Smooth muscle cell (in vitro differentiated cells): ENCODE measurements around the gene HDAC8. TPM values are rescaled to one million over a fixed set of nuclear protein-coding genes. Genes with fewer than 3 reads are reported as not detected.
A peak's percentile ranks its signal among the peaks of the same experiment; 100 is the strongest.

Experiments used
- DNase-seq: peaks from one replicate; lab custom pipeline; 2025; ENCODE audit not compliant: unreplicated experiment; lab: John Stamatoyannopoulos, UW
- H2AFZ ChIP-seq: fragments of 200-600 bp; sonication (generic); 2 replicates; pipeline ENCODE4 v1.6.0; 2016; ENCODE audit warnings: antibody characterized with exemption, low read depth, mild to moderate bottlenecking
- H3F3A ChIP-seq: fragments of 200-600 bp; sonication (generic); 2 replicates; pipeline ENCODE4 v1.6.0; 2017; ENCODE audit warnings: antibody characterized with exemption, low read depth
- H3K27ac ChIP-seq: fragments of 200-600 bp; sonication (generic); 2 replicates; pipeline ENCODE4 v1.5.1; 2016; ENCODE audit warnings: low read depth, mild to moderate bottlenecking
- H3K27me3 ChIP-seq: fragments of 200-600 bp; sonication (generic); 2 replicates; pipeline ENCODE4 v1.6.1; 2016; ENCODE audit warnings: low read depth, mild to moderate bottlenecking
- H3K36me3 ChIP-seq: fragments of 200-600 bp; sonication (generic); 2 replicates; pipeline ENCODE4 v1.5.1; 2016; ENCODE audit warnings: low read depth
- H3K4me1 ChIP-seq: fragments of 200-600 bp; sonication (generic); 2 replicates; pipeline ENCODE4 v1.5.1; 2016; ENCODE audit warnings: low read depth
- H3K4me2 ChIP-seq: fragments of 200-600 bp; sonication (generic); 2 replicates; pipeline ENCODE4 v1.6.0; 2016; ENCODE audit warnings: mild to moderate bottlenecking
- H3K4me3 ChIP-seq: fragments of 200-600 bp; sonication (generic); 2 replicates; pipeline ENCODE4 v1.5.1; 2016; ENCODE audit warnings: mild to moderate bottlenecking
- H3K79me2 ChIP-seq: fragments of 200-600 bp; sonication (generic); 2 replicates; pipeline ENCODE4 v1.6.0; 2016; ENCODE audit warnings: low read depth, mild to moderate bottlenecking
- H3K9ac ChIP-seq: fragments of 200-600 bp; sonication (generic); 2 replicates; pipeline ENCODE4 v1.6.0; 2016; ENCODE audit warnings: low read depth
- H3K9me3 ChIP-seq: fragments of 200-600 bp; sonication (generic); replicated peaks from 2 replicates; pipeline ENCODE4 v1.5.1; 2016; ENCODE audit warnings: low read depth
- H4K20me1 ChIP-seq: fragments of 200-600 bp; sonication (generic); 2 replicates; pipeline ENCODE4 v1.6.0; 2016; ENCODE audit warnings: low read depth
- WGBS: methylation state at CpG from one replicate; pipeline ENCODE4 v1.1.7; 2016; ENCODE audit warnings: low lambda C conversion rate; 5-methylcytosine and 5-hydroxymethylcytosine counted together
- polyA plus RNA-seq: library from polyadenylated mRNA; unstranded; fragments of >200 nt; fragmentation: Nextera tagmentation; extraction: Ambion mirVana; gene quantifications from 2 replicates; pipeline ENCODE4 v1.2.1, GENCODE V29; 2016
- total RNA-seq: library from RNA; depleted of rRNA; stranded (reverse); fragments of >200 nt; gene quantifications from 2 replicates; pipeline ENCODE4 v1.2.3, GENCODE V29; 2014
- TF ChIP-seq, protein P1 (sequence below): fragments of 200-600 bp; sonication (generic); IDR thresholded peaks from 2 replicates; pipeline ENCODE4 v1.5.1; 2017; ENCODE audit warnings: borderline replicate concordance, mild to moderate bottlenecking, antibody characterized with exemption; ENCODE audit not compliant: insufficient read depth, poor library complexity, severe bottlenecking

The HDAC8 gene
- total and polyA plus RNA-seq, 2 experiments from 2014 or later = 23.1 to 40.7 TPM

- H3K36me3 ChIP-seq = peaks cover 7% of the 10 kb centered on the region
- H3K4me1 ChIP-seq = no peaks in the 10 kb centered on the region
- H3K9me3 ChIP-seq = no peaks in the 10 kb centered on the region
- no peak overlapping the region for H3K27ac ChIP-seq
- H4K20me1 ChIP-seq = no peaks in the 10 kb centered on the region
- H3F3A ChIP-seq = no peaks in the 10 kb centered on the region
- no peak overlapping the region for H2AFZ ChIP-seq
- H3K9ac ChIP-seq = no peak overlapping the region
- H3K79me2 ChIP-seq = no peaks in the 10 kb centered on the region
- no peak overlapping the region for H3K4me2 ChIP-seq
- TF ChIP-seq, protein P1, sequence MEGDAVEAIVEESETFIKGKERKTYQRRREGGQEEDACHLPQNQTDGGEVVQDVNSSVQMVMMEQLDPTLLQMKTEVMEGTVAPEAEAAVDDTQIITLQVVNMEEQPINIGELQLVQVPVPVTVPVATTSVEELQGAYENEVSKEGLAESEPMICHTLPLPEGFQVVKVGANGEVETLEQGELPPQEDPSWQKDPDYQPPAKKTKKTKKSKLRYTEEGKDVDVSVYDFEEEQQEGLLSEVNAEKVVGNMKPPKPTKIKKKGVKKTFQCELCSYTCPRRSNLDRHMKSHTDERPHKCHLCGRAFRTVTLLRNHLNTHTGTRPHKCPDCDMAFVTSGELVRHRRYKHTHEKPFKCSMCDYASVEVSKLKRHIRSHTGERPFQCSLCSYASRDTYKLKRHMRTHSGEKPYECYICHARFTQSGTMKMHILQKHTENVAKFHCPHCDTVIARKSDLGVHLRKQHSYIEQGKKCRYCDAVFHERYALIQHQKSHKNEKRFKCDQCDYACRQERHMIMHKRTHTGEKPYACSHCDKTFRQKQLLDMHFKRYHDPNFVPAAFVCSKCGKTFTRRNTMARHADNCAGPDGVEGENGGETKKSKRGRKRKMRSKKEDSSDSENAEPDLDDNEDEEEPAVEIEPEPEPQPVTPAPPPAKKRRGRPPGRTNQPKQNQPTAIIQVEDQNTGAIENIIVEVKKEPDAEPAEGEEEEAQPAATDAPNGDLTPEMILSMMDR = no peak
- no peaks in the 10 kb centered on the region for H3K27me3 ChIP-seq
- DNase-seq = no peak
- no peak overlapping the region for H3K4me3 ChIP-seq
Measured at GRCh38 chrX:72402614-72403013, 170.0 kb downstream of the HDAC8 start.

- H3F3A ChIP-seq = no peaks in the 10 kb centered on the region
- no peaks in the 10 kb centered on the region for H3K9me3 ChIP-seq
- peaks cover 10% of the 10 kb centered on the region for H3K4me1 ChIP-seq
- TF ChIP-seq, protein P1 = no peak
- no peak overlapping the region for H3K27ac ChIP-seq
- no peak for DNase-seq
- no peak overlapping the region for H3K4me2 ChIP-seq
- H4K20me1 ChIP-seq = no peaks in the 10 kb centered on the region
- no peaks in the 10 kb centered on the region for H3K27me3 ChIP-seq
- no peak overlapping the region for H3K4me3 ChIP-seq
- H3K36me3 ChIP-seq = peaks cover 7% of the 10 kb centered on the region
- no peak overlapping the region for H3K9ac ChIP-seq
- no peak overlapping the region for H2AFZ ChIP-seq
- no peaks in the 10 kb centered on the region for H3K79me2 ChIP-seq
Measured at GRCh38 chrX:72399816-72400215, 172.8 kb downstream of the HDAC8 start.

DNA sequence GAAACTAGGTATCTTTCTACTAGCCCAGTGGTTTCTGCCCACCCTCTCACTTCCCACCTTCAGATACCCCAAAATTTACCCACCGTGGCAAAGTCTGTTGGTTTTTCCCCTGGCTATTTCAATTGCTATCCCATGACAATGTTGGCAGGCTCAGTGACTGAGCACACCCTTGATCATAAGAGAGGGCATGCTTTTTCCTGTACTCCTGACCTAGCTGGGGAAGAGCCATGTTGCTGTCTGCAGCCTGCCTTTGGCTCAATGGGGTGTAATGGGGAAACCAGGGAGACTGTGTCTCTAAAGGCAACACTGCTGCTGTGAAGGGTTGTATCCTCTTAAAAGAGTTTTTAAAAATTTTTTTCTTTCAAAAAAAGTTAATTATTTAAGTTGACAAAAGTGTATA lies 176.5 kb downstream of the HDAC8 start:
- 65% methylated on average over 1 of the region's 1 CpG for WGBS
- TF ChIP-seq, protein P1 = no peak
- no peaks in the 10 kb centered on the region for H3F3A ChIP-seq
- H3K4me2 ChIP-seq = no peak overlapping the region
- no peaks in the 10 kb centered on the region for H3K9me3 ChIP-seq
- no peaks in the 10 kb centered on the region for H3K36me3 ChIP-seq
- H2AFZ ChIP-seq = no peak overlapping the region
- peaks cover 24% of the 10 kb centered on the region for H3K4me1 ChIP-seq
- no peaks in the 10 kb centered on the region for H3K79me2 ChIP-seq
- no peak overlapping the region for H3K4me3 ChIP-seq
- H3K27me3 ChIP-seq = no peaks in the 10 kb centered on the region
- H3K9ac ChIP-seq = no peak overlapping the region
- H3K27ac ChIP-seq = no peak overlapping the region
- no peaks in the 10 kb centered on the region for H4K20me1 ChIP-seq
- no peak for DNase-seq

GRCh38 chrX:72395237-72395636 lies 177.4 kb downstream of the HDAC8 start:
- Histone ChIP-seq H3K9ac (no peak overlapping the region), H4K20me1 (no peaks in the 10 kb centered on the region), H3K36me3 (no peaks in the 10 kb centered on the region), H3K27me3 (no peaks in the 10 kb centered on the region), H3F3A (no peaks in the 10 kb centered on the region), H3K4me2 (peak overlapping the region; percentile 64), H3K4me1 (peaks cover 24% of the 10 kb centered on the region), H3K9me3 (no peaks in the 10 kb centered on the region), H2AFZ (no peak overlapping the region), H3K79me2 (no peaks in the 10 kb centered on the region), H3K4me3 (no peak overlapping the region), H3K27ac (peak overlapping the region; percentile 50)
- WGBS = 57% methylated on average over 1 of the region's 1 CpG
- DNase-seq = no peak
- TF ChIP-seq, protein P1 = no peak
